ENCODE results near the gene STRN3. TPM values are rescaled to one million over a fixed set of nuclear protein-coding genes. Genes with fewer than 3 reads are reported as not detected.

The STRN3 gene
- total RNA-seq, 1 experiment from 2014 or later = 52.1 TPM

GRCh38 chr14:31020834-31021575 lies 5.2 kb downstream of the STRN3 start:
- H3K79me1 ChIP-seq (ENCODE audit: insufficient read depth, low read depth, low read length, poor library complexity, severe bottlenecking) = peaks cover 2% of the 10 kb centered on the region
- no peaks in the 10 kb centered on the region for H3K27me3 Mint-ChIP-seq (ENCODE audit: low read depth)
- H3K27ac ChIP-seq (ENCODE audit: insufficient read length, low read depth, low read length) = no peak overlapping the region
- no peaks in the 10 kb centered on the region for H3K4me1 ChIP-seq (ENCODE audit: insufficient read depth, low read length)
- H2BK20ac ChIP-seq (ENCODE audit: low read depth, low read length, poor library complexity, severe bottlenecking) = no peak overlapping the region
- H2BK15ac ChIP-seq (ENCODE audit: low read depth, low read length) = no peak overlapping the region
- no peaks in the 10 kb centered on the region for H3K27me3 ChIP-seq (ENCODE audit: insufficient read depth, low read length)
- no peak overlapping the region for H3K4me2 ChIP-seq (ENCODE audit: insufficient read depth, insufficient read length, low read length)
- no peak overlapping the region for H2BK12ac ChIP-seq (ENCODE audit: insufficient read length, low read depth, low read length)
- H4K20me1 ChIP-seq (ENCODE audit: control insufficient read depth, insufficient read depth, insufficient read length) = no peaks in the 10 kb centered on the region
- H3K4ac ChIP-seq (ENCODE audit: low read depth, low read length) = no peak overlapping the region
- no peak overlapping the region for H3K18ac ChIP-seq (ENCODE audit: insufficient read length, low read depth, low read length)
- no peak overlapping the region for H4K8ac ChIP-seq (replicated peaks; ENCODE audit: insufficient read length, low read depth, low read length)
- H4K91ac ChIP-seq (ENCODE audit: insufficient read length, low read depth, low read length) = no peak overlapping the region
- no peak overlapping the region for H4K5ac ChIP-seq (ENCODE audit: insufficient read length, low read depth, low read length)
- TF ChIP-seq, protein P1, sequence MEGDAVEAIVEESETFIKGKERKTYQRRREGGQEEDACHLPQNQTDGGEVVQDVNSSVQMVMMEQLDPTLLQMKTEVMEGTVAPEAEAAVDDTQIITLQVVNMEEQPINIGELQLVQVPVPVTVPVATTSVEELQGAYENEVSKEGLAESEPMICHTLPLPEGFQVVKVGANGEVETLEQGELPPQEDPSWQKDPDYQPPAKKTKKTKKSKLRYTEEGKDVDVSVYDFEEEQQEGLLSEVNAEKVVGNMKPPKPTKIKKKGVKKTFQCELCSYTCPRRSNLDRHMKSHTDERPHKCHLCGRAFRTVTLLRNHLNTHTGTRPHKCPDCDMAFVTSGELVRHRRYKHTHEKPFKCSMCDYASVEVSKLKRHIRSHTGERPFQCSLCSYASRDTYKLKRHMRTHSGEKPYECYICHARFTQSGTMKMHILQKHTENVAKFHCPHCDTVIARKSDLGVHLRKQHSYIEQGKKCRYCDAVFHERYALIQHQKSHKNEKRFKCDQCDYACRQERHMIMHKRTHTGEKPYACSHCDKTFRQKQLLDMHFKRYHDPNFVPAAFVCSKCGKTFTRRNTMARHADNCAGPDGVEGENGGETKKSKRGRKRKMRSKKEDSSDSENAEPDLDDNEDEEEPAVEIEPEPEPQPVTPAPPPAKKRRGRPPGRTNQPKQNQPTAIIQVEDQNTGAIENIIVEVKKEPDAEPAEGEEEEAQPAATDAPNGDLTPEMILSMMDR (conservative IDR thresholded peaks at IDR 0.05) = no peak
- H2BK5ac ChIP-seq (ENCODE audit: insufficient read length, low read length) = no peak overlapping the region
- no peak overlapping the region for H3K4me3 Mint-ChIP-seq
- no CpG with 5 or more reads among the region's 8 CpGs for WGBS (ENCODE audit: extremely low coverage, insufficient read length, low lambda C conversion rate)
- H2AFZ ChIP-seq (ENCODE audit: low read length) = no peak overlapping the region
- peaks cover 22 to 26% of the 10 kb centered on the region in 2 experiments for H3K4me1 Mint-ChIP-seq
- no peaks in the 10 kb centered on the region; a peak in 1 of 5 replicates for H3K9me3 Mint-ChIP-seq
- no peak overlapping the region for H3K23ac ChIP-seq (ENCODE audit: insufficient read length, low read depth, low read length)
- peak overlapping the region in 2 of 3 experiments; percentile 20 to 74; a peak in 3 of 7 replicates for H3K27ac Mint-ChIP-seq
- no peak overlapping the region for H3T11ph ChIP-seq (ENCODE audit: low read length)
- no peak for DNase-seq
- H3K23me2 ChIP-seq (ENCODE audit: insufficient read length, low read depth, low read length, poor library complexity, severe bottlenecking) = peaks cover 5% of the 10 kb centered on the region
- H3K14ac ChIP-seq (ENCODE audit: insufficient read depth, low read length) = no peak overlapping the region
- H2BK120ac ChIP-seq (ENCODE audit: low read depth, low read length, poor library complexity, severe bottlenecking) = no peak overlapping the region
- H3K56ac ChIP-seq (ENCODE audit: insufficient read length, low read depth, low read length) = no peak overlapping the region
- peaks cover 36% of the 10 kb centered on the region; the same call in 1 of the 2 replicates for H3K79me2 ChIP-seq (ENCODE audit: insufficient read depth, low read length)
- H3K36me3 Mint-ChIP-seq (ENCODE audit: insufficient read depth in 1 of 3, low read depth in 3 of 3) = peaks cover 11 to 29% (median 26%) of the 10 kb centered on the region in 3 experiments; a peak in 6 of 7 replicates
- no peaks in the 10 kb centered on the region for H3K9me3 ChIP-seq (ENCODE audit: control insufficient read depth, low read depth, low read length)
- H3K9ac ChIP-seq (ENCODE audit: extremely low read depth, insufficient read length, low read length) = no peak overlapping the region
- no peak overlapping the region for H2AK5ac ChIP-seq (ENCODE audit: insufficient read length, low read length)

Data from H9 (cell line).